Measurements from ENCODE around the gene OR5B17. TPM values are rescaled to one million over a fixed set of nuclear protein-coding genes. Genes with fewer than 3 reads are reported as not detected.

Gene OR5B17
- total RNA-seq (2016; rRNA removed; fragmentation: Illumina TruSeq; extraction: Trizol) (not detected in 2 replicates), polyA plus RNA-seq (2011; rRNA removed) (not detected in 2 replicates), polyA minus RNA-seq (2011; rRNA and poly(A)+ RNA removed; ENCODE audit: low replicate concordance) (not detected in 2 replicates), Bru-seq, nascent RNA (not detected), BruChase-seq, experiment 1, labeled RNA remaining after a 6-hour chase (not detected), BruChase-seq, experiment 2, labeled RNA remaining after a 2-hour chase (not detected)
- not detected in 2 replicates for total RNA-seq (2016; cell fraction: cytosol; rRNA removed; fragmentation: Illumina TruSeq; extraction: Trizol; ENCODE audit: low read depth)
- not detected in 2 replicates for total RNA-seq (2016; cell fraction: insoluble cytoplasmic fraction; rRNA removed; fragmentation: Illumina TruSeq; extraction: Trizol)
- not detected in 2 replicates for total RNA-seq (2016; cell fraction: membrane; rRNA removed; fragmentation: Illumina TruSeq; extraction: Trizol)
- not detected in 2 replicates for total RNA-seq (2016; cell fraction: nucleus; rRNA removed; fragmentation: Illumina TruSeq; extraction: Trizol)
- polyA plus RNA-seq (2011; cell fraction: cytosol; rRNA removed), result not detected in 2 replicates
- polyA plus RNA-seq (2011; cell fraction: nucleus; rRNA removed), result not detected in 2 replicates
- polyA plus RNA-seq (2012), result not detected in 2 replicates
- polyA plus RNA-seq (2016; cell fraction: cytosol; fragmentation: Illumina TruSeq; extraction: Trizol; ENCODE audit: low read depth), result not detected in 2 replicates
- not detected in 2 replicates for polyA plus RNA-seq (2016; cell fraction: insoluble cytoplasmic fraction; fragmentation: Illumina TruSeq; extraction: Trizol; ENCODE audit: low read depth)
- polyA plus RNA-seq (2016; cell fraction: membrane; fragmentation: Illumina TruSeq; extraction: Trizol; ENCODE audit: low read depth), result not detected in 2 replicates
- not detected in 2 replicates for polyA plus RNA-seq (2016; cell fraction: nucleus; fragmentation: Illumina TruSeq; extraction: Trizol; ENCODE audit: insufficient read depth, low read depth)
- not detected in 2 replicates for polyA minus RNA-seq (2011; cell fraction: cytosol; rRNA and poly(A)+ RNA removed)
- polyA minus RNA-seq (2011; cell fraction: nucleus; rRNA and poly(A)+ RNA removed), result not detected in 2 replicates
- long read RNA-seq, experiment 1, result 0 reads
- long read RNA-seq, experiment 2, result 0 reads

DNA sequence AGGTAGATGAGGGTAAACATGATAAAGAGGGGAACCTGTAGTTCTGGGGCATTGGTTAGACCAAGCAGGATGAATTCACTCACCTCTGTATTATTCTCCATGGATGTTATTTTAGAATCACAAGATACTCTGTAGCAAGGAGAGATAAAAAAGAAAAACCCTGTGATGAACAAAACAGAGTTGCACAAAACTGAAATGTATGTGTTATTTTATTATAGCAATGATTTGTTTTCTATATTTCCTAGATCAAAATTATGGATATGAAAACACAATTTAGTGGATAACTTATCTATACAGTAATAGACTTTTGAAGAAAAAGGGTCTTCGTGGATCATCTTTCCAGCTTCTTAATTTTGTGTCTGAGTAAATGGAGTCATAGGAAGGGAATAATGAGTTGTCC, at the start of gene OR5B17:
TSS of gene OR5B17 (minus strand) at position 101 of the 400 bp plus-strand sequence. CDS start at position 101, 0 bp downstream.
- no peak within 1 kb of the TSS for H3K9ac ChIP-seq (ENCODE audit: insufficient read depth, low read depth, low read length)
- DNase-seq (ENCODE audit: low spot score) (no peak), ATAC-seq (no peak), FAIRE-seq (no peak)
- no peak within 1 kb of the TSS for H3K4me3 ChIP-seq (replicated peaks in 1 of 3; ENCODE audit: insufficient read depth in 1 of 3, low read depth in 2 of 3, low read length in 3 of 3)
- intact Hi-C loops (cut with micrococcal nuclease; ENCODE audit: unreplicated experiment), result no loop called here
- WGBS (ENCODE audit: low lambda C conversion rate), result 0% methylated on average over 1 of the region's 1 CpG
- H3K4me1 ChIP-seq (ENCODE audit: insufficient read depth, low read length), result no peaks in the 10 kb centered on the region
- H3K27me3 ChIP-seq (ENCODE audit: control insufficient read depth in 1 of 2, insufficient read depth in 2 of 2, low read length in 2 of 2), result no peaks in the 10 kb centered on the region
- H3K79me2 ChIP-seq (ENCODE audit: insufficient read depth, low read length), result no peaks in the 10 kb centered on the region
- H4K20me1 ChIP-seq (ENCODE audit: insufficient read depth, low read length), result no peaks in the 10 kb centered on the region
- in situ Hi-C loops (cut with HindIII; ENCODE audit: extremely low pct_ligation_motif_present, low pct_unique_long_range_greater_than_20kb), result no loop called here
- H3K27ac ChIP-seq (ENCODE audit: extremely low read length, insufficient read depth, low read length), result no peak within 1 kb of the TSS
- no peak within 1 kb of the TSS for H2AFZ ChIP-seq (ENCODE audit: low read length)
- CTCF ChIA-PET (ENCODE audit: low intra/inter-chr PET ratio, low total read pairs), result no interaction called here
- H3K9me3 ChIP-seq (ENCODE audit: low read length), result no peaks in the 10 kb centered on the region
- H3K36me3 ChIP-seq (replicated peaks in 1 of 2; ENCODE audit: control insufficient read depth in 1 of 2, insufficient read depth in 2 of 2, low read length in 2 of 2), result no peaks in the 10 kb centered on the region
- H3K4me2 ChIP-seq (ENCODE audit: low read depth, low read length), result no peak within 1 kb of the TSS
- POLR2A ChIA-PET, result no interaction called here
- BruUV-seq (replicated peaks), result no TSS peak
- TF ChIP-seq ZNF264 (CRISPR knock-in tag; IDR thresholded peaks at IDR 0.05) (no peak), DMAP1 (CRISPR knock-in tag; IDR thresholded peaks at IDR 0.05) (no peak)
- TF ChIP-seq, protein P1, sequence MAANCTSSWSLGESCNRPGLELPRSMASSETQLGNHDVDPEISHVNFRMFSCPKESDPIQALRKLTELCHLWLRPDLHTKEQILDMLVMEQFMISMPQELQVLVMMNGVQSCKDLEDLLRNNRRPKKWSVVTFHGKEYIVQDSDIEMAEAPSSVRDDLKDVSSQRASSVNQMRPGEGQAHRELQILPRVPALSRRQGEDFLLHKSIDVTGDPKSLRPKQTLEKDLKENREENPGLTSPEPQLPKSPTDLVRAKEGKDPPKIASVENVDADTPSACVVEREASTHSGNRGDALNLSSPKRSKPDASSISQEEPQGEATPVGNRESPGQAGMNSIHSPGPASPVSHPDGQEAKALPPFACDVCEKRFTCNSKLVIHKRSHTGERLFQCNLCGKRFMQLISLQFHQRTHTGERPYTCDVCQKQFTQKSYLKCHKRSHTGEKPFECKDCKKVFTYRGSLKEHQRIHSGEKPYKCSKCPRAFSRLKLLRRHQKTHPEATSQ (CRISPR knock-in tag; IDR thresholded peaks at IDR 0.05; ENCODE audit: borderline replicate concordance), result no peak
- TF ChIP-seq, protein P2, sequence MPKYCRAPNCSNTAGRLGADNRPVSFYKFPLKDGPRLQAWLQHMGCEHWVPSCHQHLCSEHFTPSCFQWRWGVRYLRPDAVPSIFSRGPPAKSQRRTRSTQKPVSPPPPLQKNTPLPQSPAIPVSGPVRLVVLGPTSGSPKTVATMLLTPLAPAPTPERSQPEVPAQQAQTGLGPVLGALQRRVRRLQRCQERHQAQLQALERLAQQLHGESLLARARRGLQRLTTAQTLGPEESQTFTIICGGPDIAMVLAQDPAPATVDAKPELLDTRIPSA (CRISPR knock-in tag; IDR thresholded peaks at IDR 0.05; ENCODE audit: borderline replicate concordance), result no peak

Measured in HepG2 (cell line).